ENCODE measurements around the gene ABHD18.
A peak's percentile ranks its signal among the peaks of the same experiment; 100 is the strongest.
"Not testable (repeated sequence)": the region's sequence is repeated elsewhere in the genome, so short reads cannot be mapped to it uniquely, and the experiment has no call there.

The ABHD18 gene

DNA sequence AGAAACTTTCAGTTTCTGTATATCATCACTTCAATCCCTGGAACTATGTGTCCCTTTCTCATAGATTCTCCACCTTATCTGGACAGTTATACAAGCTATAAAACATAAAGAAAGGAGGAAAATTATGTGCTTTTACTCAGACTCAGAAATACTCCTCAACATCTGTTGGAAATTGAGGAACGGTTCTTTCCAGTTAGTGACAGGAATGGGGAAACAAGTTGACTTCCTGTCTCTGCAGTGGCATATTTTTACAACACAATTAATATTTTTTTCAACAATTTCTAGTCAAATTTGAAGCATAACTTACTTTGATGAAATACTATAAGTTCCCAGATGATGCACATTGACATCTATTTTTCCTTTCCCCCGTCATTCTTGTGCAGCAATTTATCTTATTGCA, 27.9 kb downstream of the ABHD18 start:
- DNase-seq (ENCODE audit: low spot score): no peak

DNA sequence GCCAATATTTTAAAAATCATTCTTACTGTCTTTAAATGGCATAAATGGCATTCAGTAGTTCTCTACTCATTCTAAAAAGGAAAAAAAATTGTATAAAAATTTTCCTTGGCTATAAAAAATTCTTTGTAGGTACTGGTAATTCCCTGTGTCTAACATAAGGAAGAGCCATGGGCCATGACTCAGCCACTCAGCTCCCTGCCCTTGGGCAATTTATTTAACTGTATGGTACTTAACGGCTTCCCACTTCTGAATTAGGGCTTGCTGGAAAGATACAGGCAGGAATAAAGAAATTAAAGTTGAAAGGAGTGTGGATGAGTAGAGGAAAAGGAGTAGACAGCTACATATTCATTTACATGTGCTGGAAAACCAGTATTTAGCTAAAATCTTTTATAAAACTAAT, 30.6 kb downstream of the ABHD18 start:
- no peak for DNase-seq (ENCODE audit: low spot score)

DNA sequence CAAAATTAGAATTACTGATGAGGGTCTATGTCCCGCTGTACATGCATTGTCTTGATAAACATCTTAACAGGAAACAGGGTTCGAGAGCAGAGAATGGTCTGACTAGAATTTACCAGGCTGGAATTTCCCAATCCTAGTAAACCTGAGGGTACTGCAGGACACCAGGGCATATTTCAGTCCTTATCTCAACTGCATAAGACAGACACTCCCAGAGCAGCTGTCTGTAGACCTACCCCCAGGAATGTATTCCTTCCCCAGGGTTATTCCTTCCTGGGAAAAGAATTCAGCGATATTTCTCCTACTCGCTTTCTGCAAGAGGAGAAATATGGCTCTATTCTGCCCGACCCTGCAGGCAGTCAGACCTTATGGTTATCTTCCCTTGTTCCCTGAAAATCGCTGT, 31.3 kb downstream of the ABHD18 start:
- DNase-seq (ENCODE audit: low spot score): not testable (repeated sequence)

DNA sequence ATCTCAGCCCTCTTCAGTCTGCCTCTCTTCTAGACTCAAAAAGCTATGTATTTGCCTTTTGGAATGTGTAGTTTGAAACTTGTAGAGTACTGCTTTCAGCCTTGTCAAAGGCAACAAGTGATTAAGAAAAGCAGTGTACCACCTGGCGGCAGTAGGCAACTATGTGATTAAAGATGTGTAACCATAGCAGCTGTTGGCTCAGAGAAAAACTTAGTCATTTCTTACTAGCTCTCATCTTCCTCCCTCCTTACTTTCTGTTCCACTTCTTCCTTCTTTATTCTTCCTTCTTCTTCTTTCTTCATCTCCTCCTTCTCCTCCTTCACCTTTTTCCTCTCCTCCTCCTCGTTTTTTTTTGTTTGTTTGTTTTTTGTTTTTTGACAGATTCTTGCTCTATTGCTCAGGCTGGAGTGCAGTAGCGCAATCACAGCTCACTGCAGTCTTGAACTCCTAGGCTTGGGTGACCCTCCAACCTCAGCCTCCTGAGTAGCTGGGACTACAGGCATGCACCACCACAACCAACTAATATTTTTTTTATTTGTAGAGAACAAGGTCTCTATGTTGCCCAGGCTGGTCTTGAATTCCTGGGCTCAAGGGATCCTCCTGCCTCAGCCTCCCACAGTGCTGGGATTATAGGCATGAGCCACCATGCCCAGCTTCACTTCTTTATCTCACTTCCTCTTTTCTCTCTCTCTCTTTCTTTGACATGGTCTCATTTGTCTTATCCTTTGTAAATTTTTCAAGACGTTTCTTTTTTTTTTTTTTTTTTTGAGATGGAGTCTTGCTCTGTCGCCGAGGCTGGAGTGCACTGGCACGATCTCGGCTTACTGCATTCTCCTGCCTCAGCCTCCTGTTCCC, 32.6 kb downstream of the ABHD18 start:
- DNase-seq (ENCODE audit: low spot score): peak; percentile 52

DNA sequence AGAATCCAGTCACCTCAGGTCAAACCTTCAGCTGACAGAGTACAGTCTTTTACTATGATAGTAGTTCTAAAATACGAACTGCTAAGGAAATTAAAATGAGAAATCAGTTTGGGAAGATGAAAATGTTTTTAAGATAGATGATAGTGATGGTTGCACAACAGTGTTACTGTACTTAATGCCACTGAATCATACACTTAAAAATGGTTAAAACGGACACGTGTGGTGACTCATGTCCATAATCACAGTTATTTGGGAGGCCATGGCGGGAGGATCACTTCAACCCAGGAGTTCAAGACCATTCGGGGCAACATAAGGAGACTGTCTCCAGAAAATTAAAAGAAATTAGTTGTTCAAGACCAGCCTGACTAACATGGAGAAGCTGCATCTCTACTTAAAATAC, 41.4 kb downstream of the ABHD18 start:
- no peak for DNase-seq (ENCODE audit: low spot score)

DNA sequence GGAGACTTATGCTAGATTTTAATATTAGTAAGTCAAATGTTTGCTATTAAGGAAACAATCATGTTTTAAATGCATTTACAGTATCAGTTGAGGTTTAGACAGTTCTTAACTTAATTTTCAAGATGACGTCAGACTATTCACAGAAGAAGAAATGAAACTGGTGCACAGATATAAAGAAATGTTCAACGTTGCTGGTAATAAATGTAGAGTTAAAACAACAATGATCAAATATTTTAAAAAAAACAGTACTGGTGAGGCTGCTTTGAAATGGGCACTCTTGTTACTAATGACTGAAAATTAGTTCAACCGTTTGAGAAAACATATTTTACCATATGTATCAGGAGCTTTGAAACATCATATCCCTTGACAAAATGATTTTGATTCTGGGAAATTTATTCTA, 44.2 kb downstream of the ABHD18 start:
- no peak for DNase-seq (ENCODE audit: low spot score)

GRCh38 chr4:128025319-128025718, 60.1 kb downstream of the ABHD18 start:
- DNase-seq (ENCODE audit: low spot score): no peak

GRCh38 chr4:128029907-128030306, 64.7 kb downstream of the ABHD18 start:
- DNase-seq (ENCODE audit: low spot score): no peak

GRCh38 chr4:128031756-128032384, 66.7 kb downstream of the ABHD18 start:
- no peak for DNase-seq (ENCODE audit: low spot score)

- DNase-seq (ENCODE audit: low spot score): no peak
Measured at GRCh38 chr4:128039568-128039967, 74.4 kb downstream of the ABHD18 start.

DNA sequence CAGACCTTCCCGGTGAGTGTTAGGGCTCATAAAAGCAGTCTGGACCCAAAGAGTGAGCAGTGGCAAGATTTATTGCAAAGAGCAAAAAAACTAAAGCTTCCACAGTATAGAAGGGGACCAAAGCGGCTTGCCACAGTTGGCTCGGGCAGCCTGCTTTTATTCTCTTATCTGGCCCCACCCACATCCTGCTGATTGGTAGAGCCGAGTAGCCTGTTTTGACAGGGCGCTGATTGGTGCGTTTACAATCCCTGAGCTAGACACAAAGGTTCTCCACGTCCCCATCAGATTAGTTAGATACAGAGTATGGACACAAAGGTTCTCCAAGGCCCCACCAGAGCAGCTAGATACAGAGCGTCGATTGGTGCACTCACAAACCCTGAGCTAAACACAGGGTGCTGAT, 81.8 kb downstream of the ABHD18 start:
- DNase-seq (ENCODE audit: low spot score): not testable (repeated sequence)

GRCh38 chr4:128047514-128047913, 82.3 kb downstream of the ABHD18 start:
- DNase-seq (ENCODE audit: low spot score): not testable (repeated sequence)

GRCh38 chr4:128051229-128051628, 86.0 kb downstream of the ABHD18 start:
- not testable (repeated sequence) for DNase-seq (ENCODE audit: low spot score)

GRCh38 chr4:128054907-128055306, 89.7 kb downstream of the ABHD18 start:
- not testable (repeated sequence) for DNase-seq (ENCODE audit: low spot score)

- not testable (repeated sequence) for DNase-seq (ENCODE audit: low spot score)
Measured at GRCh38 chr4:128055441-128056206, 90.4 kb downstream of the ABHD18 start.

GRCh38 chr4:128056396-128056795, 91.2 kb downstream of the ABHD18 start:
- no peak for DNase-seq (ENCODE audit: low spot score)

DNA sequence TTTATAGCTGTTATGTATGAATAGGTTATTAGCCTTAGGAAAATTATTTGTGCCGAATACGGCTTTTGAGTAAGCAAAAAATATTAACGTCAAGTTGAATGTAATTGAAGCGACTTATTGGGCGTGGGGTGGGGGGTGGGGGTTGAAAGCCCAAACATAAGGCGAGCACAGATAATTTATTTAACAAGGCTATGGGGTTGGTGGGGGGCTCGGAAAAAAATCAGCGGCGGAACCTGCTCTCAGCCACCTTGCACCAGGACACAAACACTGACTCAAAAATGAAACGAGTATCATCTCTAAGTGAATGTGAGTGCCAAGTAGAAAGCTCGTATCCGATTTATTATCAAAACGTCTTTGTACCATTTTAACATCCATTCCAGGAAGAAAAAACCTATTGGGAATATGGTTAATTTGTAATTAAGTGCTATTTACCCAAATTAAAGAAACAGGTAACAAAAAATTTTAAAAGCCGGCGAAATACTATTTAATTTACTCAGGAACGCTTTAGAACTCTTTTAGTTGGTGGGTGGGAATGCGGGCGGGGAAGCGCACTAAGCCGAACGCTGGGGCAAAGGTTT, 95.0 kb downstream of the ABHD18 start:
- DNase-seq (ENCODE audit: low spot score): no peak

GRCh38 chr4:128060699-128061565, 95.7 kb downstream of the ABHD18 start, which contains the start of gene LARP1B:
Gene LARP1B, plus strand, starts transcription at chr4:128061312. Its CDS starts 13,640 bp downstream, at chr4:128074952.
- peak; percentile 91 for DNase-seq (ENCODE audit: low spot score)

GRCh38 chr4:128061566-128062536, 96.6 kb downstream of the ABHD18 start:
- DNase-seq (ENCODE audit: low spot score): peak; percentile 66

- not testable (repeated sequence) for DNase-seq (ENCODE audit: low spot score)
Measured at GRCh38 chr4:128066453-128066820, 101.2 kb downstream of the ABHD18 start.

Measured in germinal center (tissue), 1 donor.